Stimulated activated effector memory CD8-positive, alpha-beta T cell treated with anti-CD3 and anti-CD28 coated beads, Interleukin-12 subunit alpha, Interleukin-12 subunit beta, amount 100 ng/mL, for 72 hours (primary cell): ENCODE data around the gene DCLK1.
"Not testable (repeated sequence)": the region's sequence is repeated elsewhere in the genome, so short reads cannot be mapped to it uniquely, and the experiment has no call there.

Experiments used
- ATAC-seq: fragments of 150-1000 bp; cut with Tn5 transposase; 2 replicates; pipeline ENCODE4 v1.10.0; 2021
- DNase-seq, 2 donors: peaks; one replicate each; pipeline ENCODE4 v3.0.0; 2021 to 2022; ENCODE audit warnings: low spot score in 2 of 2
- H3K27ac Mint-ChIP-seq: one replicate; pipeline ENCODE4 v1.8.0; 2022; ENCODE audit warnings: mild to moderate bottlenecking, mixed read lengths
- H3K36me3 Mint-ChIP-seq: one replicate; pipeline ENCODE4 v1.8.0; 2022; ENCODE audit warnings: mild to moderate bottlenecking, mixed read lengths
- H3K4me1 Mint-ChIP-seq: one replicate; pipeline ENCODE4 v1.8.0; 2022; ENCODE audit warnings: mixed read lengths
- H3K4me3 Mint-ChIP-seq: one replicate; pipeline ENCODE4 v1.8.0; 2022; ENCODE audit warnings: mild to moderate bottlenecking, mixed read lengths
- H3K9me3 Mint-ChIP-seq: one replicate; pipeline ENCODE4 v1.8.0; 2022; ENCODE audit warnings: mixed read lengths

Gene DCLK1

DNA sequence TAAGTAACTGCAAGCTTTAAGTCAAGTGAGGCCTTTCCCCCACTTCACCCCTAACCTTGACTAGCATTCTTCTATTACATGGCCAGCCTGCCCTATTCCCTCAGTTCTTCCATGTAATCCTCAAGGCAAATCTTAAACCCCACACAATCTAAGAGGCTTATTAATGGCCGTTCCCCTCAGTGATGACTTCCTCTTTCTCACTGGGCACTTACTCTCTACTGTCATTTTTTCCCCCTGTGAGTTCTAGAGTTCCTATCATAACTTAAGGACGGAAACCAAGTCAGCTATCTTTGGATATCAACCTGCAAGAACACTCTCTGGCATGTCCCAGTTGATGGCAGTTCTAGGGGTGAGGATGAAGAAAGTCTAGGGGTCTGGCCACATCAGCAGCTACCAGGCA is 131.2 kb downstream of the DCLK1 start:
- Mint-ChIP-seq H3K4me1 (no peaks in the 10 kb centered on the region), H3K36me3 (no peaks in the 10 kb centered on the region), H3K9me3 (peaks cover 7% of the 10 kb centered on the region), H3K4me3 (no peak overlapping the region), H3K27ac (no peak overlapping the region)
- DNase-seq, result no peak
- ATAC-seq, result no peak

DNA sequence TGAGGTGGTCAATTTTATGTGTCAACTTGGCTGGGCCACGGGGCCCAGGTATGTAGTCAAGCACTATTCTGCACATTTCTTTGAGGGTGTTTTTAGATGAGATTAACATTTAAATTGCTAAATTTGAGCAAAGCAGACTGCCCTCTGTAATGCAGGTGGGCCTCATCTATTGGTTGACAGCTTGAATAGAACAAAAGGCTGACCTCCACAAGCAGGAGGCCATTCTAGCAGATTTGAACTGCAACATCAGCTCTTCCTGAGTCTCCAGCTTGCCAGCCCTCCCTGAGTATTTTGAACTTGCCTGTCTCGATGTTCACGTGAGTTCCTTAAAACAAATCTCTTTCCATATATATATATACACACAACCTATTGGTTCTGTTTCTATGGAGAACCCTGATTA is 134.8 kb downstream of the DCLK1 start:
- no peak overlapping the region for H3K4me3 Mint-ChIP-seq
- H3K4me1 Mint-ChIP-seq, result no peaks in the 10 kb centered on the region

DNA sequence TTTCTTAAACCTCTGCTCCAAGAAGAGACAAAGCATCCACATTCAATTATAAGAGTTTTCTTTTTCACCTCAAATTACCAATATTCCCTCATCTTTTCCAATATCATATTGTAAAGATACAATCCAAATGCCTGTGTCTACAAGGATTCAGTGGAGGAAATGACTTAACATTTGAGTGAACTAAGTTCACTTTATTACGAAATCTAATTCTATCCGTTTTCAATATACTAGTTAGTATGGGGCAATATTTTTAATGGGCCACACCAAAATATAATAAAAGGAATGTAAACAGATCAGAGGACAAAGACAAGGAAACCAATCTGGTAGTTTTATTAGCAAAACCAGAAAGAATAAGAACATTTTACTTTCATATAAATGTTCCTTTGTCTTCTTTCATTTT is 136.0 kb downstream of the DCLK1 start:
- ATAC-seq (no peak), DNase-seq (no peak)
- Mint-ChIP-seq H3K4me1 (no peaks in the 10 kb centered on the region), H3K36me3 (no peaks in the 10 kb centered on the region), H3K27ac (no peak overlapping the region), H3K9me3 (peaks cover 9% of the 10 kb centered on the region), H3K4me3 (no peak overlapping the region)

More for the DNA sequence above, 134.8 kb downstream of the DCLK1 start:
- H3K27ac Mint-ChIP-seq, result no peak overlapping the region
- ATAC-seq (no peak), DNase-seq (no peak)
- peaks cover 6% of the 10 kb centered on the region for H3K9me3 Mint-ChIP-seq
- no peaks in the 10 kb centered on the region for H3K36me3 Mint-ChIP-seq

DNA sequence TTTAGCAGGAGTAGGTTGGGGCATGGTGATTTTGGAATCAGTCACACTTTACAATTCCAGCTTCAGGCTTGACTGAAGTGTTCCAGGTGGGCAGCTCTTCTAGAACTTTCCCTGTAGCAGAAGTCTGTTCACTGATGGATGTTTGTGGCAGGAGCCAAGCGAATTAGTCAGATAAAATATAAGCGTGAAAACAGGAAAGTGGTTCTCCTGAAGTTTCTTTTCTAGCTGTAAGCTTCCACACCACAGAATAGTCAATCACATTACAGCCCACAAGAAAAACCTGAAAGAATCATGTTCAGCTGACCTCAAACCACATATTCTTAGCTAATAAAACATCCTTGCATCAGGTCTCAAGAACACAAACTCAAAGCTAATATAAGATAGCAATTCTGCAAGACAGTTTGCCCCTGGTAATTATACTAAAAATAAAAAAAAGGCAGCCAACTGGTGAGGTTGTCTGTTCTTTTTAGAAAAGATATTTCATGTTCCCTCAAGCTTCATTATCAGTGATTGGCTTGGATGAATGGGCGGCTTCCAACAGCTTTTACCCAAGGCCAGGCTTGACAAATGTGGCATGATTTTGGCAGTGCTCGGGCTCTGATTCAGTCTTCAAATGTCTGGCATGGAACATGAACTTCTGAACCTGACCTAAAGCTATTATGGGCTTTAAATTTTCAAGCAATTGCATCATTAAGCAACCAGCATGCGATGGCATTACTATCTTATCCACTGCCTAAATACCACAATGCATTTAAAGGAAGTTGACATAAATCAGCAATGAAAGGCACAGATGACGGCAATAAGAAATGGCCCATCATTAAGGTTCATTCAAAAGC is 136.8 kb downstream of the DCLK1 start:
- no peaks in the 10 kb centered on the region for H3K36me3 Mint-ChIP-seq
- H3K27ac Mint-ChIP-seq, result no peak overlapping the region
- H3K4me3 Mint-ChIP-seq, result no peak overlapping the region
- ATAC-seq (no peak), DNase-seq (no peak)
- peaks cover 9% of the 10 kb centered on the region for H3K9me3 Mint-ChIP-seq
- H3K4me1 Mint-ChIP-seq, result no peaks in the 10 kb centered on the region

DNA sequence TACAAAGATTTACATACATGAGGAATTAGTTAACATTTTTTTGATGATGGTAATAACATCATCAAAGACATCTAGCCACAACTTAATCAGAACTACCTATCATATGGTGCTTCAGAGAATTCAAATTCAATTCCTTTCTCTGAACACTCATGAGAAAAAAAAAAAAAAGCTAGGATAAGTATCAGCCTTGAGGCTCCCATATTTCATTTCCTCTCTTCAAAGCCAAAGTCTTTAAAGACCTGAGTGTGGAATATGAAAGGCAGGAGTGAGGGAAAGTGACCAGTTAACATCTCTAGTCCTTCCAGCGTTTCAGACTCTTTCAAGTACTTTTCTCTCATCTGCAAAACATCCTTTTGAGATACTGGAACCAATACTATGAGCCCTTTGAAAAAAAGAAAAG is 137.5 kb downstream of the DCLK1 start:
- ATAC-seq (no peak), DNase-seq (no peak)
- H3K36me3 Mint-ChIP-seq, result no peaks in the 10 kb centered on the region
- peaks cover 9% of the 10 kb centered on the region for H3K9me3 Mint-ChIP-seq
- no peak overlapping the region for H3K4me3 Mint-ChIP-seq
- H3K4me1 Mint-ChIP-seq, result no peaks in the 10 kb centered on the region
- H3K27ac Mint-ChIP-seq, result no peak overlapping the region

DNA sequence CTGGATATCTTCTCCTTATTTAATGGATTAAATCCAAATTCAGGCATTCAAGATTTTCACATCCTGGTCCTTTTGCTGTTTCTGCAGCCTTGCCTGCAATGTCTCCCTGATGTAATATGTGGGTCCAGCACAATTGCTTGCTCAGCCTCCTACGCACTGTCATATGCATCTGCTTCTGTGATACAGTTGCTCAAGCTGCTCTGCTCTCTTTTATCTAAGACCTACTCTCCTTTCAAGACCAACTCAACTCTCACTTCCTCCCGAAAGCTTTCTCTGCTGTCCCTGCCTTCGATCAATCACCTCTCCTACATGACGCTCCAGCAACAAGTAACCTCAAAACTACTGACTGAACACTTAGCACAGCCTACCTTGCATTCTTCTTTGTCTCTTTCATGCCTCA is 138.2 kb downstream of the DCLK1 start:
- H3K4me1 Mint-ChIP-seq, result no peaks in the 10 kb centered on the region
- no peak for DNase-seq

DNA sequence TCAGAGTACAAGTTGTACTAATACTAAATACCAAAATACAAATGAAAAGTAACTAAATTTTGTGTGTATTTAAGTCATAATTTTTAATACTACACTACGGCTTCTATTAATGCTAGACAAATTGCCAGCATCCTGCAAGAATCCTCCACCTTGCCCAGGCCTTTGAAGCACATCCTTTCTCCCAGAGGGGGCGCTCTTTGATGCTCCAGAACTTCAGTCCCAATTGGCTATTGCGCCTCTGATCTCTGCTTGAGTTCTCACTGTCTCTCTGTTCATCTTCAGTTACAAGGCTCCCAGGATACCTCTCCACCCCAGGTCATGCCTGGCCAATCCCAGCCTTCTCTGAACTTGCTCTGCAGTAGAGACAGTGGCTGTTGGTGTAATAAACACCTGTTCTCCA is 141.0 kb downstream of the DCLK1 start:
- Mint-ChIP-seq H3K4me3 (no peak overlapping the region), H3K27ac (no peak overlapping the region), H3K9me3 (peaks cover 8% of the 10 kb centered on the region), H3K4me1 (no peaks in the 10 kb centered on the region), H3K36me3 (no peaks in the 10 kb centered on the region)
- DNase-seq (no peak), ATAC-seq (no peak)

More for the DNA sequence above, 138.2 kb downstream of the DCLK1 start:
- Mint-ChIP-seq H3K4me3 (no peak overlapping the region), H3K9me3 (peaks cover 5% of the 10 kb centered on the region), H3K36me3 (no peaks in the 10 kb centered on the region), H3K27ac (no peak overlapping the region)
- no peak for ATAC-seq

DNA sequence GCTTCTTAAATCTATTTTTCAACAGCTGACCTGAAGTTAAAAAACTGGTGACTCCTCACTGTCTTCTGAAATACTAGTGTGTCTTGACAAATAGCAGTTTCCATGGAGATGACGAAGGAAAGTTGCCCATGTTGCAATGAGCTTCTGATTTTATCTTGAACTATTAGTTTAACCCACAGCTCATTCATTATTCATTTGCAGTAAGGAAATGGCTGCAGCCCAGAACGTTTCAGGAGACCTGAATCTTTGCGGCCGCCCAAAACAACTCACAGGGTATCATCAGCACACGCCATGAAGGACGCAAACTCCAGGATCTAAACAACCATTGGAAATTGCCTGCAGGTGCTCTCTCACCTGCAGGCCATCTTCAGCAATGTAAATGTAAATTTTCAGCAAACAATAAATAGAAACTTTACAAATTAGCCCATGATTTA is 142.5 kb downstream of the DCLK1 start:
- peaks cover 8% of the 10 kb centered on the region for H3K9me3 Mint-ChIP-seq
- H3K27ac Mint-ChIP-seq, result no peak overlapping the region
- H3K4me3 Mint-ChIP-seq, result no peak overlapping the region
- H3K4me1 Mint-ChIP-seq, result no peaks in the 10 kb centered on the region
- no peaks in the 10 kb centered on the region for H3K36me3 Mint-ChIP-seq
- DNase-seq, result no peak
- ATAC-seq, result no peak

DNA sequence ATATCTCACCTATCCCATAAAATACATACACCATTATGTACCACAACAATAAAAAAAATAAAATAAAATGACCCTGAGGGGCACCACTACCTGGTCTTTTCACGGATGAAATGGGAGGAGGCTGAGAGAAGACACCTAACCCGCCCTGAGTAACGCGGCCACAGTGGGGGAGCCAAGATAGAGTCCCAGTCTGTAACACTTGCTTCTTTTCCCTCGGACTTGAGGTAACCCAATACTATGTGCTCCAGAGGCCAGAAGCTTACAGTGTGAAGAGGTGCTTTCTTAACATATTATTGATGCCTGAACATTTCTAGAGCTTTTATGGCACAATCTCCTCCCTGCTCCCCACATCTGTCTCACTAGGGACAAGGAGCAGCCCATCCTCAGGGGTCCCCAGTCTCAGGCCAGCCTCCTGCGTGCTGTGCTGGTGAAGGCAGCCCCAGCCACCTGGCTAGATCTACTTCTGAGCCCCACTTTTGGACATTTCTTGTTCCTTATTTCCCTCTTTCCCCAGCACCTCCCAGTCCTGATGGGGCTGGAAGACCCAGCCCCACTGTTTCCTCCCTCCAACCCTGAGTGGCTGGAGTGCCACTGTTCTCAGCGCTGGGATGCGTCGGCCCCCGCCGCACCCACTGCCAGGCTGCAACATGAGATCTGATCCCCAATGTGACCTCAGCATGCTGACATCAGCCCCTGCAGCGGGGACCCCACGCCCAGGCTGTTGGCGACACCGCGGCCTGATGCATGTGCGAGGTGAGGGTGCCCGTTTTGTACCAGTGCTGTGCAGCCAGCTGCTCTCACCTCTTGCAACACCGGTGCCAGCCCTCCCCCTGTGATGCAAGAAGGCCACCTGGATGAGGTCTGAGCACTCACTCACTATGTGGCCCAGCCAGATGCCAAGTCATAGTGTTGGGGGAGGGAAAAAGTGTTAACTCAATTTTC is 143.3 kb downstream of the DCLK1 start:
- Mint-ChIP-seq H3K9me3 (peaks cover 5% of the 10 kb centered on the region), H3K27ac (no peak overlapping the region), H3K4me3 (no peak overlapping the region), H3K36me3 (no peaks in the 10 kb centered on the region), H3K4me1 (no peaks in the 10 kb centered on the region)
- no peak for DNase-seq
- peak; percentile 16 for ATAC-seq

DNA sequence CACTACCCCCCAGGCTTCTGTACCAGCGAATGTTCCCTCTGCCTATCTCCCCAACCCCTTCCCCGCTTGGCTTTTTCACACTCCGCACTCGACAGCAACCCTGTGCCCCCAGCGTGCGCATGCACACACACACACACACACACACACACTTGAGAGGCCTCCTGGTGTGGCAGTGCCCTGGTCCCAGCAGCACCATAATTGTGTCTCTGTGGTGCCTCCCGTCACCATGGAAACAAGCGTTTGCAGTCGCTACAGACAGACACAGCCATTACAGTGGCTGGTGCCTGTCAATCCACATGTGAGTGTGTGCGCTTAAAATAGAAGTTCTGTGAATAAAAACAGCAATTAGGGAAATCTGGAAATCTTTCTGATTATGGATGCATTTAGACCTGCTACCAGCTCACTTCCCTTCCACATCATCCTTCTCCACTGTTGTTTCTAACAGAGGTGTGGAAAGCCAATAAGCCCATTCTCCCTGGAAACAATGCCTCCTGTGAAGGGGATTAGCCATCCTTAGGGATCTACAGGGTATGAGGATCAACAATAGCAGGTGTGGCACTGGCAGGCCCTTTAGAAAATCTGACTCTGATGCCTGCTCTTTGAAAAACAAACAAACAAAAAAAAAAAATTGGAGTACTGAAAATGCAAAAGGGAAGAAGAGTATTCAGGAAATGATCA is 146.3 kb downstream of the DCLK1 start:
- no peaks in the 10 kb centered on the region for H3K4me1 Mint-ChIP-seq
- H3K27ac Mint-ChIP-seq, result no peak overlapping the region
- DNase-seq (no peak), ATAC-seq (no peak)
- no peaks in the 10 kb centered on the region for H3K36me3 Mint-ChIP-seq
- peaks cover 2% of the 10 kb centered on the region for H3K9me3 Mint-ChIP-seq
- no peak overlapping the region for H3K4me3 Mint-ChIP-seq

DNA sequence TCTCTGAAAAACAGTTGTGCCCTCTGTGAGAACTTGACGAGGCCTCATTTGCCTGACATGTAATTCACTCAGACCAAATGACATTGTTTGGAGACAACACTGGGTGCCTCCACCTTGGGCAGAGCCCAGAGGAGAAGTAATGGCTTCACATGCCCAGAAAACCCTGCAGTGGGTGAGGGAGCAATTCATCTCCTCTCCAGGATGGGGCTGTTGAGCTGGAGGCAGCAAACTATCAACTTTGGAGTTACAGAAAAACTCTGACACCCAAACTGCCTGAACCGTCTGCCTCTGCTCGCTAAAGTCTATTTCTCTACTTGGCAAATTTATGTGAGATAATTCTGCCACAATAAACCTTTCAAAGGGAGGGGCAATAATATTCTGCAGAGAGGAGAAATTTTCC is 146.9 kb downstream of the DCLK1 start:
- H3K4me3 Mint-ChIP-seq, result no peak overlapping the region
- DNase-seq, result no peak
- no peaks in the 10 kb centered on the region for H3K36me3 Mint-ChIP-seq
- H3K4me1 Mint-ChIP-seq, result no peaks in the 10 kb centered on the region
- ATAC-seq, result no peak
- no peak overlapping the region for H3K27ac Mint-ChIP-seq
- H3K9me3 Mint-ChIP-seq, result peaks cover 2% of the 10 kb centered on the region

DNA sequence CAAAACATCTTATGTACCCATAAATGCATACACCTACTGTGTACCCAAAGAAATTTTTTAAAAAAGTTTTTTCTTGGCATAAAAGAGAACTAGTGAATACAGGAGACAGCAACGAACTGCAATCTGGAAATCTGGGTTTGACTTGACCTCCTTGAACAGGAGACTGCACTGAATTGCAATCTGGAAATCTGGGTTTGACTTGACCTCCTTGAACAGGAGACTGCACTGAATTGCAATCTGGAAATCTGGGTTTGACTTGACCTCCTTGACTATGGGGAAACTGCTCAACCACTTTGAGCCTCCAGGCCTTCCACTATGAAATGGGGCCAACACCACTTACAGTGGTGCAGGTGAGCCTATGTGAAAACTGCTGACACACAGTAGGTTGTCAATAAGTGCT is 147.5 kb downstream of the DCLK1 start:
- H3K27ac Mint-ChIP-seq, H3K36me3 Mint-ChIP-seq, H3K9me3 Mint-ChIP-seq: not testable (repeated sequence)

DNA sequence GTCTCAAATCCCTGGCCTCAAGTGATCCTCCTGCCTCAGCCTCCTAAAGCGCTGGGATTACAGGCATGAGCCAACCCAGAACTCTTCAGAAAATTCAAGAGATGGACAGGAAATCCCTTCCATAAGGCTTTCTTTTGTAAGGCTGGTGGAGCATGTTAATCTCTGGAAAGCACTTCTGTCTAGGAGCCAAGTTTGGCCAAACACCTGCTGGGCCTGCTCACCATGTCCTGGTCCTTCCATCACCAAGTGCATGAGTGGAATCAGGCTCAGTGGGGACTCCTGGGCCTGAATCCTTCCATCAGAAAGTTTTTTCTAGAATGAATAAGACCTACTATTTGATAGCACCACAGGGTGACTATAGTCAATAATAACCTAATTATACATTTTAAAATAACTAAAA is 148.0 kb downstream of the DCLK1 start:
- DNase-seq (no peak), ATAC-seq (no peak)
- no peaks in the 10 kb centered on the region for H3K4me1 Mint-ChIP-seq
- H3K27ac Mint-ChIP-seq, result no peak overlapping the region
- H3K36me3 Mint-ChIP-seq, result no peaks in the 10 kb centered on the region
- no peak overlapping the region for H3K4me3 Mint-ChIP-seq
- H3K9me3 Mint-ChIP-seq, result peaks cover 2% of the 10 kb centered on the region

More for the DNA sequence above, 147.5 kb downstream of the DCLK1 start:
- H3K4me3 Mint-ChIP-seq, H3K4me1 Mint-ChIP-seq, DNase-seq, ATAC-seq: not testable (repeated sequence)

DNA sequence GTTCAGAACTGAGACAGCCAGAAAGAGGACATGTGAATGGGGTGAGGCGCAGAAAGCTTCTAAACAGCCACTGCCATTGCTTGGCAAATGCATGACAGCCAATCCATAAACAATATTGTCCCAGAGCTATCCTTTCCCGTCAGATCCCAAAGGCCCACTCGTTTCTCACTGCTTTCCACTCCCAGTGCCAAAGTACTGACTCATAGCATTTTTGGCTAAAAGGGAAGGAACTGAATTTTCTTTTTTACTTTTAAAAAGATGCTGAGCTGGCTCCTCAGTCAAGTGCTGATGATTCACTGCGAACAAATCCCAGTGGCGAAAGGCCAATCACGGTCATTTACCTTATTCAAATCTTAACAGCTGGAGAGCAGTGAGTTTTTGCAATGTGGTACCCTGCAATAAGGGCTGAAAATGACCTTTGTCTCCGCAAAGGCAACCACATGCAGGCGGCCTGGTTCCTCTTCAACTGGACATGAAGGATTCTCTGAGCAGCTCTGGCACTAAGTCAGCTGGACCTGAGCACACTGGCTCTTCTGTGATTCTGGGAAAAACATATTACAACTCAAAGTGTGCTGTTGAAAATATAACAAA is 151.7 kb downstream of the DCLK1 start:
- no peak for DNase-seq
- H3K4me1 Mint-ChIP-seq, result no peaks in the 10 kb centered on the region
- peaks cover 4% of the 10 kb centered on the region for H3K9me3 Mint-ChIP-seq
- no peak overlapping the region for H3K27ac Mint-ChIP-seq
- ATAC-seq, result no peak
- no peaks in the 10 kb centered on the region for H3K36me3 Mint-ChIP-seq
- no peak overlapping the region for H3K4me3 Mint-ChIP-seq
